RWPE1 (cell line): ENCODE measurements around the gene TNS3.
"Not testable (repeated sequence)": the region's sequence is repeated elsewhere in the genome, so short reads cannot be mapped to it uniquely, and the experiment has no call there.

Experiments used
- CTCF ChIA-PET: fragments of 350-600 bp; sonication (Branson Sonifier 250); formaldehyde crosslinking; extraction: SDS; loops from one replicate; lab custom pipeline; 2021; lab: Yijun Ruan, JAX
- POLR2A ChIA-PET: fragments of 400-600 bp; formaldehyde crosslinking; extraction: SDS; loops from one replicate; lab custom pipeline; 2020; ENCODE audit warnings: antibody characterized with exemption; ENCODE audit not compliant: low non-redundant PET; lab: Yijun Ruan, JAX
- DNase-seq: peaks from one replicate; pipeline ENCODE4 v3.0.0; 2012; ENCODE audit warnings: low spot score
- H3K27ac ChIP-seq: fragments of 450-650 bp; 2 replicates; pipeline ENCODE4 v1.5.1; 2017
- TF ChIP-seq, protein P1 (sequence below): fragments of 450-650 bp; conservative IDR thresholded peaks from 2 replicates; pipeline ENCODE4 v1.5.1; 2017; ENCODE audit warnings: low read depth, mild to moderate bottlenecking

The TNS3 gene

DNA sequence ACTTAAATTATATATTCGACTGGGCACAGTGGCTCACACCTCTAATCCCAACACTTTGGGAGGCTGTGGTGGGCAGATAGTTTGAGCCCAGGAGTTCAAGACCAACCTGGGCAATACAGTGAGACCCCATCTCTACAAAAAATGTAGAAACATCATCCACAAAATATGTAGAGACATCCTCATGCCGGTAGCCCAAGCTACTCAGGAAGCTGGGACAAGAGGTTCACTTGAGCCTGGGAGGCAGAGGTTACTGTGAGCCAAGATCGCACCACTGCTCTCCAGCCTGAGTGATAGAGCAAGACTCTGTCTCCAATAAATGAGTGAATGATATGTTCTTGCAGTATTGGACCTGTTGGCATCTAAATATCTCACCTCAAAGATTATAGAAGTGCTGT is 22.6 kb upstream of the TNS3 start:
- H3K27ac ChIP-seq, result peak overlapping the region; percentile 94
- DNase-seq, result no peak
- ChIA-PET CTCF (no interaction called here), POLR2A (no interaction called here)
- TF ChIP-seq, protein P1, sequence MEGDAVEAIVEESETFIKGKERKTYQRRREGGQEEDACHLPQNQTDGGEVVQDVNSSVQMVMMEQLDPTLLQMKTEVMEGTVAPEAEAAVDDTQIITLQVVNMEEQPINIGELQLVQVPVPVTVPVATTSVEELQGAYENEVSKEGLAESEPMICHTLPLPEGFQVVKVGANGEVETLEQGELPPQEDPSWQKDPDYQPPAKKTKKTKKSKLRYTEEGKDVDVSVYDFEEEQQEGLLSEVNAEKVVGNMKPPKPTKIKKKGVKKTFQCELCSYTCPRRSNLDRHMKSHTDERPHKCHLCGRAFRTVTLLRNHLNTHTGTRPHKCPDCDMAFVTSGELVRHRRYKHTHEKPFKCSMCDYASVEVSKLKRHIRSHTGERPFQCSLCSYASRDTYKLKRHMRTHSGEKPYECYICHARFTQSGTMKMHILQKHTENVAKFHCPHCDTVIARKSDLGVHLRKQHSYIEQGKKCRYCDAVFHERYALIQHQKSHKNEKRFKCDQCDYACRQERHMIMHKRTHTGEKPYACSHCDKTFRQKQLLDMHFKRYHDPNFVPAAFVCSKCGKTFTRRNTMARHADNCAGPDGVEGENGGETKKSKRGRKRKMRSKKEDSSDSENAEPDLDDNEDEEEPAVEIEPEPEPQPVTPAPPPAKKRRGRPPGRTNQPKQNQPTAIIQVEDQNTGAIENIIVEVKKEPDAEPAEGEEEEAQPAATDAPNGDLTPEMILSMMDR, result no peak

GRCh38 chr7:47603514-47604255 is 21.8 kb upstream of the TNS3 start:
- peak overlapping the region; percentile 94 for H3K27ac ChIP-seq
- POLR2A ChIA-PET, CTCF ChIA-PET, DNase-seq: not testable (repeated sequence)

- peak; percentile 25 for DNase-seq
- CTCF ChIA-PET, result no interaction called here
- POLR2A ChIA-PET, result no interaction called here
- peak overlapping the region; percentile 94 for H3K27ac ChIP-seq
- TF ChIP-seq, protein P1, result no peak
Measured at GRCh38 chr7:47602272-47603004, 20.5 kb upstream of the TNS3 start.

- peak overlapping the region; percentile 94 for H3K27ac ChIP-seq
- POLR2A ChIA-PET, result no interaction called here
- no peak for DNase-seq
- TF ChIP-seq, protein P1, result no peak
- CTCF ChIA-PET, result no interaction called here
Measured at GRCh38 chr7:47601881-47602249, 20.0 kb upstream of the TNS3 start.

DNA sequence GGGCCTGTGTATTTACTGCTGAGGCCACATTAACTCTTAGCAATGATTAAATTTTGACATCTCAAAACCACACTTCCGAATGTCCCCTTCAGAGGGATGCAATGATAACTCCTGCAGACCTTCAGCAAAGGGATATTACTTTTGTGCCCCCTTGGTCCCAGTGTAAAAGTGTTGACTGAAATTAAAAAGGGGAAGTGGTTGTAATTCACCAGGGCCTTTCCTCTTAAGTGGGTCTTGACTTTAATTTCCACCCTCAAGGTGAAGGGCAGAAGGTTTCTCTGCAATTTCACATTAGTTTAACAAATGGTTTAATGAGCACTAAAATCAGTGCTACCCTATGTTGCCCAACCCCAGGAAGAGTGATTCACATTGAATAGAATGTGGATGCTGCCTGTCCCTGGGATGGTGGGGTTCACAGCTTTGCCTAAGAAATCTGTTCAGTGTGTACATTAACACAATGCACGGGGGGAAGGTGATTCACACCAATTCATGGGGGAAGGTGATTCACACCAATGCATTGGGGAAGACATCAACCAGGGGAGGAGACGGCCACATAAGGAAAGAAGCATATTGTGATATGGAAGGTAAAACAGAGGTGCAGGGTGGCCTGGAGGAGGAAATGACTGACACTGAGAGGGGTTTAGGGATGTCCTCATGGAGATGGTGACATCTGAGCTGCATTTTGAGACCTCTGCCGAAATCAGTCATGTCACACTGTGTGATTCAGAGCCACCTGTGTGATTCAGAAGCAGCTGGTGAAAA is 19.4 kb upstream of the TNS3 start:
- POLR2A ChIA-PET, result no interaction called here
- CTCF ChIA-PET, result interaction anchor here (0.6 kb wide), 1 partner anchor 251 kb away, joined by 3 read pairs; no protein-coding TSS in a partner anchor
- TF ChIP-seq, protein P1, result no peak
- peak; percentile 96 for DNase-seq
- peak overlapping the region; percentile 94 for H3K27ac ChIP-seq

DNA sequence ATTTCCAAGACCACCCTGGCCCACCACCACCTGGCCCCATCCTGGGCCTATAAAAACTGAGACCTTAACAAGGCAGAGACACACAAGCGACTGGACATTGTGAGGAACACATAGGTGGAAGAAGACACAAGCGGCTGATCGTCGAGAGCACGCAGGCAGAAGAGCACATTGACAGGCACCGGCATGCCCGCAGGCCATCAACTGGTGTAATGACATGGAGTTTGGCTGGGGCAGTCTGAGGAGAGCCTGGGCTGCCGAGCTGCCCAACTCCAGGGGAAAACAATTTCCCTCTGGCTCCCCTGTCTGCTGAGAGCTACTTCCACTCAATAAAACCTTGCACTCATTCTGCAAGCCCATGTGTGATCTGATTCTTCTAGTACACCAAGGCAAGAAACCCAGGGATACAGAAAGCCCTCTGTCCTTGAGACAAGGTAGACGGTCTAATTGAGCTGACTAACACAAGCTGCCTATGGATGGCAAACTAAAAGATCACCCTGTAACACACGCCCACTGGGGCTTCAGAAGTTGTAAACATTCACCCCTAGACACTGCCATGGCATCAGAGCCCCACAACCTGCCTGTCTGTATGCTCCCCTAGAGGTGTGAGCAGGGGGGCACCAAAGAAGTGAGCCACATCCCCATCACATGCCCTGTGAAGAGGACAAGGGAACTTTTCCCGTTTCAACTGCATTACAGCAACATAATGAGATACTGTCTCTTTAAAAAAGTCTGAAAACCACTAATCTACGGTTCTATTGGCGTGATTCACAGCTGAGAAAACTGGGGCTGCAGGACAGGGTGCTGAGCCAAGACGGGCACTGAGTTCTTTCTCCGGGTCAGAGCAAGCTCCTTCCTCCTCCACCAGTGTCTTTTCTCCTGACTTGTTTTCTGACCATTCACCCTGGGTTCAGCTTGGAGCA is 18.5 kb upstream of the TNS3 start:
- peak; percentile 76 for DNase-seq
- TF ChIP-seq, protein P1, result no peak
- peak overlapping the region; percentile 94 for H3K27ac ChIP-seq
- ChIA-PET POLR2A (no interaction called here), CTCF (interaction anchor here (0.6 kb wide), 1 partner anchor 250 kb away, joined by 3 read pairs; no protein-coding TSS in a partner anchor)
